ENCODE measurements around the gene UGT1A3. TPM values are rescaled to one million over a fixed set of nuclear protein-coding genes. Genes with fewer than 3 reads are reported as not detected.

Gene UGT1A3
- total RNA-seq, 1 donor from 2014 or later = not detected

DNA sequence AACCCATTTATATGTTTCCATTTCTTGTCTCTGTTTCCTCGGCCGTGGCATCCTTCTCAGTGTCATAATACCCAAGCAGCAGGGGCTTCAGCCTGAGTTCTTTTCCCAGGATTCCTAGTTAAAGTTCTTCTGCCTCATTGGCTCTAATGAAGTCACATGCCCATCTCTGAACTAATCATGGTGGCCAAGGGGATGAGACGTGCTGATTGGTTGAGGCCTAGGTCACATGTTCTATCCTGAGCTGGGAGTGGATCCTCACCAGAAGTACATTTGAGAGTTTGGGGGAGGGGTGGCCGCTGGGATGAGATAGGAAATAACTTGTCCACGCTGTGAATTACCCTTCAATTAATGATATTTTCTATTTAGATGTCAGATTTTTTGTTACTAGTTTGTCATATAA is 19.9 kb upstream of the UGT1A3 start:
- TF ChIP-seq, protein P1, sequence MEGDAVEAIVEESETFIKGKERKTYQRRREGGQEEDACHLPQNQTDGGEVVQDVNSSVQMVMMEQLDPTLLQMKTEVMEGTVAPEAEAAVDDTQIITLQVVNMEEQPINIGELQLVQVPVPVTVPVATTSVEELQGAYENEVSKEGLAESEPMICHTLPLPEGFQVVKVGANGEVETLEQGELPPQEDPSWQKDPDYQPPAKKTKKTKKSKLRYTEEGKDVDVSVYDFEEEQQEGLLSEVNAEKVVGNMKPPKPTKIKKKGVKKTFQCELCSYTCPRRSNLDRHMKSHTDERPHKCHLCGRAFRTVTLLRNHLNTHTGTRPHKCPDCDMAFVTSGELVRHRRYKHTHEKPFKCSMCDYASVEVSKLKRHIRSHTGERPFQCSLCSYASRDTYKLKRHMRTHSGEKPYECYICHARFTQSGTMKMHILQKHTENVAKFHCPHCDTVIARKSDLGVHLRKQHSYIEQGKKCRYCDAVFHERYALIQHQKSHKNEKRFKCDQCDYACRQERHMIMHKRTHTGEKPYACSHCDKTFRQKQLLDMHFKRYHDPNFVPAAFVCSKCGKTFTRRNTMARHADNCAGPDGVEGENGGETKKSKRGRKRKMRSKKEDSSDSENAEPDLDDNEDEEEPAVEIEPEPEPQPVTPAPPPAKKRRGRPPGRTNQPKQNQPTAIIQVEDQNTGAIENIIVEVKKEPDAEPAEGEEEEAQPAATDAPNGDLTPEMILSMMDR (IDR thresholded peaks at IDR 0.05) = no peak
- Histone ChIP-seq H3K9me3 (no peaks in the 10 kb centered on the region), H3K27ac (no peak overlapping the region), H3K4me1 (peaks cover 9% of the 10 kb centered on the region), H3K27me3 (ENCODE audit: low read depth) (no peaks in the 10 kb centered on the region), H3K4me3 (no peak overlapping the region), H3K36me3 (no peaks in the 10 kb centered on the region)
- intact Hi-C loops (cut with DNase I) = no loop called here
- no peak for ATAC-seq
- DNase-seq = no peak

DNA sequence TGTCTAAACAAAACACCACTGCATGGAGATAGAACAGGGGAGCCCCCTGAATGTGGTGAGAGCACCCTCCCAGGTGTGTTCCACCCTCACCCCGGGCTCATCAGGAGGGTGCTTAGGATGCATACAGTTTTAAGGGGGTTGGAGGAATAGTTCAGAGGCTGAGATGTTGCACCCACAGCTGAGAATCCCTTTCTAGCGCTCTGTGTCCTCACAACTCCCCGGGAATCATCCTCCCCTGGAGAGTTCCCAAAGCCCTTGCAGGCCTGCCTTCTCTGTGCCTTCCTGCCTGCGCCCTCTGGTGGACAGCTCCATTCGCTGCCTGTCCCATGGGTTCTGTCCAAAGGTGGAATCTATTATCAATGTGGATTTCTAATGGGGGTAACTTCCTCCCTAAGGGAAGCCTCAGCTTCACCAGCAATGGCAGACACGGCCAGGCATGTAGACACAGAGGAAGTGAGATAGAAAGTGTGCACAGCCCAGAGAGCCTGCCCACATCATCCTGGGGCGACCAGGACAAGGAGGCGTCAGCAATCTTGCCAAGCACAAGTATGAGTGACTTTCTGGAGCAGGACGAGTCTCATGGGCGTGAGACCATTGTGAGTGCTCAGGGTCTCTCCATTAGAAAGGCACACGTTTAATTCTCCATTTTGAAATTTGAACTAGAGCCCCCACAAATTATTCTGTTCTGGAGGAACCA is 17.4 kb upstream of the UGT1A3 start:
- Histone ChIP-seq H3K36me3 (no peaks in the 10 kb centered on the region), H3K4me3 (no peak overlapping the region), H3K4me1 (peaks cover 9% of the 10 kb centered on the region), H3K9me3 (no peaks in the 10 kb centered on the region), H3K27me3 (ENCODE audit: low read depth) (no peaks in the 10 kb centered on the region), H3K27ac (no peak overlapping the region)
- intact Hi-C loops (cut with DNase I) = no loop called here
- peak; percentile 91 to 95 for ATAC-seq
- DNase-seq = peak; percentile 87
- TF ChIP-seq, protein P1 (IDR thresholded peaks at IDR 0.05) = peak; percentile 81

DNA sequence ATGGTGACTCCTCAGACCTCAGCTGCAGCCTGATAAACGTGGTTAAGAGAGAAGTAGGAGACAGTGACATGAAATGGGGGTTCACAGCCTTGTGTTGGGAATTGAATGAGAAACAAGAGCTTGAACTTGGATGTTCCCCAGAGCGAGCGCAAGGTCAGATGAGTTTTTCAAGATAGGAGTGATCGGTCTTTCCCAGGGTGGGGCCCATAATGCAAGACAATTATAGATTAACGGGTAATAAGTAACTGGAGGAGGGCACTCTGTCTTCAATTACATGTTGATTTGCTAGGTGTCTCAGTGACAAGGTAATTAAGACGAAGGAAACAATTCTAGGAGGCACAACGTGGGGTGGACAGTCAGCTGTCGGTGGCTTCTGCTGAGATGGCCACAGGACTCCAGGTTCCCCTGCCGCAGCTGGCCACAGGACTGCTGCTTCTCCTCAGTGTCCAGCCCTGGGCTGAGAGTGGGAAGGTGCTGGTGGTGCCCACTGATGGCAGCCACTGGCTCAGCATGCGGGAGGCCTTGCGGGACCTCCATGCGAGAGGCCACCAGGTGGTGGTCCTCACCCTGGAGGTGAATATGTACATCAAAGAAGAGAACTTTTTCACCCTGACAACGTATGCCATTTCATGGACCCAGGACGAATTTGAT is 16.1 kb upstream of the UGT1A3 start, which contains the start of gene UGT1A5:
Gene UGT1A5 (plus strand): TSS at position 297 of the 651 bp plus-strand sequence. CDS start 85 bp downstream, at position 382.
- TF ChIP-seq, protein P1 (IDR thresholded peaks at IDR 0.05) = no peak
- Histone ChIP-seq H3K4me3 (no peak within 1 kb of the TSS), H3K9me3 (no peaks in the 10 kb centered on the region), H3K27ac (no peak within 1 kb of the TSS), H3K4me1 (peaks cover 9% of the 10 kb centered on the region), H3K36me3 (no peaks in the 10 kb centered on the region), H3K27me3 (ENCODE audit: low read depth) (no peaks in the 10 kb centered on the region)
- no peak for ATAC-seq
- no peak for DNase-seq
- intact Hi-C loops (cut with DNase I) = no loop called here

DNA sequence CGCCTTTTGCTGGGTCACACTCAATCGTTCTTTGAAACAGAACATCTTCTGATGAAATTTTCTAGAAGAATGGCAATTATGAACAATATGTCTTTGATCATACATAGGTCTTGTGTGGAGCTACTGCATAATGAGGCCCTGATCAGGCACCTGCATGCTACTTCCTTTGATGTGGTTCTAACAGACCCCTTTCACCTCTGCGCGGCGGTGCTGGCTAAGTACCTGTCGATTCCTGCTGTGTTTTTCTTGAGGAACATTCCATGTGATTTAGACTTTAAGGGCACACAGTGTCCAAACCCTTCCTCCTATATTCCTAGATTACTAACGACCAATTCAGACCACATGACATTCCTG is 15.6 kb upstream of the UGT1A3 start:
- peaks cover 9% of the 10 kb centered on the region for H3K4me1 ChIP-seq
- H3K9me3 ChIP-seq = no peaks in the 10 kb centered on the region
- no peak overlapping the region for H3K4me3 ChIP-seq
- no peaks in the 10 kb centered on the region for H3K36me3 ChIP-seq
- H3K27ac ChIP-seq = no peak overlapping the region
- DNase-seq (no peak), ATAC-seq (no peak)
- intact Hi-C loops (cut with DNase I) = no loop called here
- H3K27me3 ChIP-seq (ENCODE audit: low read depth) = no peaks in the 10 kb centered on the region
- TF ChIP-seq, protein P1 (IDR thresholded peaks at IDR 0.05) = no peak

DNA sequence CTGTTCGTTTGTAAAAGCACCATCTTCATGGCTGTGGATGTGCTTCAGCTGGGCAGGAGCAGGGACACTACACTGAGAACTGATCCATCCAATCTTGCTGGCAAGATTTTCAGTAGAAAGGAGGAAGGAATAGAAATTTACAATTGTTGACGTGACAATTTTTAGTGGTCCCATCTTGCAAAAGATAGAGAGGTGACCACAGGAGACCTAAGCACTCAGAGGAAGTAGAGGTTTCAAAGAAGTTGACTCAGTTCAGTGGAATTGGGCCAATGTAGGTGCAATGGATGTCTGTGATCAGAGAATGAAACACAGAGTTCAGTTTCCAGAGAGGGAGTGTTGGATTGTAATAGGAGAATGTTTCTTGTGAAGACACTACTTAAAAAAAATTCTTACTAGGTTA is 14.7 kb upstream of the UGT1A3 start:
- no peak overlapping the region for H3K27ac ChIP-seq
- TF ChIP-seq, protein P1 (IDR thresholded peaks at IDR 0.05) = no peak
- H3K36me3 ChIP-seq = no peaks in the 10 kb centered on the region
- DNase-seq (no peak), ATAC-seq (no peak)
- H3K9me3 ChIP-seq = no peaks in the 10 kb centered on the region
- no peak overlapping the region for H3K4me3 ChIP-seq
- H3K4me1 ChIP-seq = peaks cover 9% of the 10 kb centered on the region
- intact Hi-C loops (cut with DNase I) = no loop called here
- H3K27me3 ChIP-seq (ENCODE audit: low read depth) = no peaks in the 10 kb centered on the region
